ENCODE data around the gene BCL7A. TPM values are rescaled to one million over a fixed set of nuclear protein-coding genes. Genes with fewer than 3 reads are reported as not detected.

Gene BCL7A
- total RNA-seq, 1 donor from 2014 or later = 49.3 TPM

GRCh38 chr12:122024132-122024785, 2.6 kb downstream of the BCL7A start:
- peak overlapping the region; percentile 45 for H3K27ac Mint-ChIP-seq
- no peak for DNase-seq (ENCODE audit: low spot score, unreplicated experiment)
- H3K4me3 Mint-ChIP-seq (ENCODE audit: low read depth) = peak overlapping the region; percentile 42
- H3K36me3 Mint-ChIP-seq (ENCODE audit: insufficient read depth) = no peaks in the 10 kb centered on the region
- H3K27me3 Mint-ChIP-seq = no peaks in the 10 kb centered on the region
- H3K4me1 Mint-ChIP-seq (ENCODE audit: low read depth) = peaks cover 23% of the 10 kb centered on the region
- no peak for TF ChIP-seq CTCF (IDR thresholded peaks at IDR 0.05; ENCODE audit: unreplicated experiment)
- no peaks in the 10 kb centered on the region for H3K9me3 Mint-ChIP-seq (ENCODE audit: low read depth)

- no peak for DNase-seq (ENCODE audit: low spot score, unreplicated experiment)
- peaks cover 23% of the 10 kb centered on the region for H3K4me1 Mint-ChIP-seq (ENCODE audit: low read depth)
- H3K27ac Mint-ChIP-seq = peak overlapping the region; percentile 41
Observed at GRCh38 chr12:122026706-122027333, 5.1 kb downstream of the BCL7A start.

GRCh38 chr12:122028165-122028904, 6.7 kb downstream of the BCL7A start:
- DNase-seq (ENCODE audit: low spot score, unreplicated experiment) = no peak
- H3K4me1 Mint-ChIP-seq (ENCODE audit: low read depth) = peaks cover 21% of the 10 kb centered on the region
- H3K36me3 Mint-ChIP-seq (ENCODE audit: insufficient read depth) = no peaks in the 10 kb centered on the region
- no peak overlapping the region for H3K4me3 Mint-ChIP-seq (ENCODE audit: low read depth)
- no peaks in the 10 kb centered on the region for H3K27me3 Mint-ChIP-seq
- TF ChIP-seq CTCF (IDR thresholded peaks at IDR 0.05; ENCODE audit: unreplicated experiment) = no peak
- no peaks in the 10 kb centered on the region for H3K9me3 Mint-ChIP-seq (ENCODE audit: low read depth)
- H3K27ac Mint-ChIP-seq = peak overlapping the region; percentile 49

More at GRCh38 chr12:122026706-122027333, 5.1 kb downstream of the BCL7A start:
- Mint-ChIP-seq H3K4me3 (ENCODE audit: low read depth) (no peak overlapping the region), H3K9me3 (ENCODE audit: low read depth) (no peaks in the 10 kb centered on the region), H3K27me3 (no peaks in the 10 kb centered on the region), H3K36me3 (ENCODE audit: insufficient read depth) (no peaks in the 10 kb centered on the region)
- no peak for TF ChIP-seq CTCF (IDR thresholded peaks at IDR 0.05; ENCODE audit: unreplicated experiment)

GRCh38 chr12:122028905-122029560, 7.3 kb downstream of the BCL7A start:
- no peaks in the 10 kb centered on the region for H3K27me3 Mint-ChIP-seq
- H3K27ac Mint-ChIP-seq = peak overlapping the region; percentile 49
- peaks cover 19% of the 10 kb centered on the region for H3K4me1 Mint-ChIP-seq (ENCODE audit: low read depth)
- TF ChIP-seq CTCF (IDR thresholded peaks at IDR 0.05; ENCODE audit: unreplicated experiment) = no peak
- H3K36me3 Mint-ChIP-seq (ENCODE audit: insufficient read depth) = no peaks in the 10 kb centered on the region
- H3K9me3 Mint-ChIP-seq (ENCODE audit: low read depth) = no peaks in the 10 kb centered on the region
- no peak for DNase-seq (ENCODE audit: low spot score, unreplicated experiment)
- H3K4me3 Mint-ChIP-seq (ENCODE audit: low read depth) = no peak overlapping the region

All from progenitor cell of endocrine pancreas (in vitro differentiated cells).